ENCODE measurements around the gene EMC6. TPM values are rescaled to one million over a fixed set of nuclear protein-coding genes. Genes with fewer than 3 reads are reported as not detected.
A peak's percentile ranks its signal among the peaks of the same experiment; 100 is the strongest.

The EMC6 gene
- total RNA-seq, 1 donor from 2014 or later: 44.4 TPM

DNA sequence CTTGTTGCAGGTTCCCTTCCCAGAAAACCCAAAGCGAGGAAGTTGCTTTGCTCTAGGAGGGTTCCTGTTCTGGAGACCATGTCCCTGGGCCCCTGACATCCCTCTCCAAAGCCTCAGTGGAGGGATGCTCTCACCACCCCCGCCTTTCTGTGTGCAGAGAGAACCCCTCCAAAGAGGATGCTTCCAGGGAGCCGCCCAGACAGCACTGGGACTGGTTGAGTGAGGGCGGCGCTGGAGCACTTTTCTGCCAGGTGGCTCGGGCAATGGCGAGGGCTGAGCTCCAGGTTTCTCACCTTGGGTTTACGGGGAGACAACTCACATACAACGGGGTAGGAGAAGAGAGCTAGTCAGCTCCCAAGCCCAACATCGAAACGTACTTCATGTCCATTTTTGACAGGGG is 7.3 kb downstream of the EMC6 start:
- Mint-ChIP-seq H3K36me3 (ENCODE audit: unreplicated experiment) (no peaks in the 10 kb centered on the region), H3K27me3 (ENCODE audit: unreplicated experiment) (peaks cover 2% of the 10 kb centered on the region), H3K4me3 (ENCODE audit: unreplicated experiment) (no peak overlapping the region), H3K4me1 (ENCODE audit: low read depth, unreplicated experiment) (no peaks in the 10 kb centered on the region), H3K27ac (ENCODE audit: unreplicated experiment) (peak overlapping the region; percentile 28), H3K9me3 (ENCODE audit: unreplicated experiment) (no peaks in the 10 kb centered on the region)
- TF ChIP-seq, protein P1, sequence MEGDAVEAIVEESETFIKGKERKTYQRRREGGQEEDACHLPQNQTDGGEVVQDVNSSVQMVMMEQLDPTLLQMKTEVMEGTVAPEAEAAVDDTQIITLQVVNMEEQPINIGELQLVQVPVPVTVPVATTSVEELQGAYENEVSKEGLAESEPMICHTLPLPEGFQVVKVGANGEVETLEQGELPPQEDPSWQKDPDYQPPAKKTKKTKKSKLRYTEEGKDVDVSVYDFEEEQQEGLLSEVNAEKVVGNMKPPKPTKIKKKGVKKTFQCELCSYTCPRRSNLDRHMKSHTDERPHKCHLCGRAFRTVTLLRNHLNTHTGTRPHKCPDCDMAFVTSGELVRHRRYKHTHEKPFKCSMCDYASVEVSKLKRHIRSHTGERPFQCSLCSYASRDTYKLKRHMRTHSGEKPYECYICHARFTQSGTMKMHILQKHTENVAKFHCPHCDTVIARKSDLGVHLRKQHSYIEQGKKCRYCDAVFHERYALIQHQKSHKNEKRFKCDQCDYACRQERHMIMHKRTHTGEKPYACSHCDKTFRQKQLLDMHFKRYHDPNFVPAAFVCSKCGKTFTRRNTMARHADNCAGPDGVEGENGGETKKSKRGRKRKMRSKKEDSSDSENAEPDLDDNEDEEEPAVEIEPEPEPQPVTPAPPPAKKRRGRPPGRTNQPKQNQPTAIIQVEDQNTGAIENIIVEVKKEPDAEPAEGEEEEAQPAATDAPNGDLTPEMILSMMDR (IDR thresholded peaks at IDR 0.05; ENCODE audit: partially characterized antibody, unreplicated experiment): no peak
- no peak for DNase-seq

- no peaks in the 10 kb centered on the region for H3K36me3 Mint-ChIP-seq (ENCODE audit: unreplicated experiment)
- no peak overlapping the region for H3K4me3 Mint-ChIP-seq (ENCODE audit: unreplicated experiment)
- TF ChIP-seq, protein P1 (IDR thresholded peaks at IDR 0.05; ENCODE audit: partially characterized antibody, unreplicated experiment): no peak
- H3K9me3 Mint-ChIP-seq (ENCODE audit: unreplicated experiment): no peaks in the 10 kb centered on the region
- no peak for DNase-seq
- peaks cover 2% of the 10 kb centered on the region for H3K4me1 Mint-ChIP-seq (ENCODE audit: low read depth, unreplicated experiment)
- H3K27me3 Mint-ChIP-seq (ENCODE audit: unreplicated experiment): peaks cover 2% of the 10 kb centered on the region
- H3K27ac Mint-ChIP-seq (ENCODE audit: unreplicated experiment): no peak overlapping the region
Observed at GRCh38 chr17:3678095-3678820, 9.6 kb downstream of the EMC6 start.

- Mint-ChIP-seq H3K4me3 (ENCODE audit: unreplicated experiment) (no peak overlapping the region), H3K9me3 (ENCODE audit: unreplicated experiment) (no peaks in the 10 kb centered on the region), H3K36me3 (ENCODE audit: unreplicated experiment) (no peaks in the 10 kb centered on the region), H3K4me1 (ENCODE audit: low read depth, unreplicated experiment) (peaks cover 2% of the 10 kb centered on the region), H3K27me3 (ENCODE audit: unreplicated experiment) (no peaks in the 10 kb centered on the region), H3K27ac (ENCODE audit: unreplicated experiment) (no peak overlapping the region)
- DNase-seq: no peak
- TF ChIP-seq, protein P1 (IDR thresholded peaks at IDR 0.05; ENCODE audit: partially characterized antibody, unreplicated experiment): no peak
Observed at GRCh38 chr17:3678821-3679530, 10.4 kb downstream of the EMC6 start.

DNA sequence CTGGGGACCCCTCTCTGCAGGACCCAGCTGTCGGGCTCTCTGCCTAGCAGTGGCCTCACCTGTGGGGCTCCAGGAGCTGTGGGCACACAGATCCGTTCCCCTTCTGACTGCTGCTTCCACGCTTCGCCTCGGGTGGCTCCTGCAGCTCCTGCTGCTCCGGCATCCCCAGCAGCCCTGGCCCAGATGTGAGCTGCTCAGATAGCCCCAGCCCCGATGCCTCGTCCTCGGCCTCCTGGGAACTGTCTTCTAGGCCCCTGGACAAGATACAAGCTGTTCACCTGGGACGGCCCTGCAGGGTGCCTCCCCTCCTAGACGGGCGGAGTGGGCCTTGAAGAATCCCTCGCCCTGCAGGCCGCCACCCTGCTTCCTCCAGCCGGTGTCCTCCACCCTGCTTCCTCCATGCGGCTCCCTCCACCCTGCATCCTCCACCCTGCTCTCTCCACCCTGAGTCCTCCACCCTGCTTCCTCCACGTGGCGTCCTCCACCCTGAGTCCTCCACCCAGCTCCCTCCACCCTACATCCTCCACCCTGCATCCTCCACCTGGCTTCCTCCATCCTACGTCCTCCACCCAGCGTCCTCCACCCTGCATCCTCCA is 11.0 kb downstream of the EMC6 start:
- H3K4me3 Mint-ChIP-seq (ENCODE audit: unreplicated experiment): no peak overlapping the region
- H3K27me3 Mint-ChIP-seq (ENCODE audit: unreplicated experiment): no peaks in the 10 kb centered on the region
- H3K27ac Mint-ChIP-seq (ENCODE audit: unreplicated experiment): no peak overlapping the region
- no peak for DNase-seq
- peaks cover 2% of the 10 kb centered on the region for H3K4me1 Mint-ChIP-seq (ENCODE audit: low read depth, unreplicated experiment)
- H3K36me3 Mint-ChIP-seq (ENCODE audit: unreplicated experiment): no peaks in the 10 kb centered on the region
- TF ChIP-seq, protein P1 (IDR thresholded peaks at IDR 0.05; ENCODE audit: partially characterized antibody, unreplicated experiment): no peak
- no peaks in the 10 kb centered on the region for H3K9me3 Mint-ChIP-seq (ENCODE audit: unreplicated experiment)

DNA sequence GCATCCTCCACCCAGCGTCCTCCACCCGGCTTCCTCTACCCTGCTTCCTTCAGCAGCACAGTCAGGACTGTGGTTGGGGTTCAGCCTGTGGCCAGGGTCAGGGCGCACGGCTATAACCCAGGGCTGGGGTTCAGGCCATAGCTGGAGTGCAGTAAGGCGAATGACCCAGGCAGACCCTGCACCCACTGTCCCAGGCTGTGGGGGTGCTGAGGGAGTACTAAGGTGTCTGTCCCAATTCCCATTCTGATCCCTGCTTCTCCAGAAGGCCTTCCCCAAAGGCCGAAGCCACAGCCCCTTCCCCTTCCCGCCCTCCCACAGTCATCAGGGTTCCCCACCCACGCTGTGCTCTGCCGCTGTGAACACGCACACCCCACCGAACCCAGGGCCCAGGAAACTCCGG is 12.4 kb downstream of the EMC6 start:
- Mint-ChIP-seq H3K36me3 (ENCODE audit: unreplicated experiment) (no peaks in the 10 kb centered on the region), H3K27ac (ENCODE audit: unreplicated experiment) (no peak overlapping the region), H3K27me3 (ENCODE audit: unreplicated experiment) (no peaks in the 10 kb centered on the region), H3K9me3 (ENCODE audit: unreplicated experiment) (no peaks in the 10 kb centered on the region), H3K4me3 (ENCODE audit: unreplicated experiment) (no peak overlapping the region), H3K4me1 (ENCODE audit: low read depth, unreplicated experiment) (peaks cover 2% of the 10 kb centered on the region)
- no peak for DNase-seq
- TF ChIP-seq, protein P1 (IDR thresholded peaks at IDR 0.05; ENCODE audit: partially characterized antibody, unreplicated experiment): no peak

Measured in glutamatergic neuron (in vitro differentiated cells).